Cardiac ventricle fibroblast (primary cell): ENCODE measurements around the gene TMEM147. TPM values are rescaled to one million over a fixed set of nuclear protein-coding genes. Genes with fewer than 3 reads are reported as not detected.

Experiments used
- total RNA-seq: library from RNA; depleted of rRNA; stranded (reverse); fragments of >200 nt; gene quantifications from 2 replicates; pipeline ENCODE4 v1.2.3, GENCODE V29; 2015

TMEM147 gene, protein sequence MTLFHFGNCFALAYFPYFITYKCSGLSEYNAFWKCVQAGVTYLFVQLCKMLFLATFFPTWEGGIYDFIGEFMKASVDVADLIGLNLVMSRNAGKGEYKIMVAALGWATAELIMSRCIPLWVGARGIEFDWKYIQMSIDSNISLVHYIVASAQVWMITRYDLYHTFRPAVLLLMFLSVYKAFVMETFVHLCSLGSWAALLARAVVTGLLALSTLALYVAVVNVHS
- total RNA-seq: 60.7 and 79.1 TPM in 2 replicates

DNA sequence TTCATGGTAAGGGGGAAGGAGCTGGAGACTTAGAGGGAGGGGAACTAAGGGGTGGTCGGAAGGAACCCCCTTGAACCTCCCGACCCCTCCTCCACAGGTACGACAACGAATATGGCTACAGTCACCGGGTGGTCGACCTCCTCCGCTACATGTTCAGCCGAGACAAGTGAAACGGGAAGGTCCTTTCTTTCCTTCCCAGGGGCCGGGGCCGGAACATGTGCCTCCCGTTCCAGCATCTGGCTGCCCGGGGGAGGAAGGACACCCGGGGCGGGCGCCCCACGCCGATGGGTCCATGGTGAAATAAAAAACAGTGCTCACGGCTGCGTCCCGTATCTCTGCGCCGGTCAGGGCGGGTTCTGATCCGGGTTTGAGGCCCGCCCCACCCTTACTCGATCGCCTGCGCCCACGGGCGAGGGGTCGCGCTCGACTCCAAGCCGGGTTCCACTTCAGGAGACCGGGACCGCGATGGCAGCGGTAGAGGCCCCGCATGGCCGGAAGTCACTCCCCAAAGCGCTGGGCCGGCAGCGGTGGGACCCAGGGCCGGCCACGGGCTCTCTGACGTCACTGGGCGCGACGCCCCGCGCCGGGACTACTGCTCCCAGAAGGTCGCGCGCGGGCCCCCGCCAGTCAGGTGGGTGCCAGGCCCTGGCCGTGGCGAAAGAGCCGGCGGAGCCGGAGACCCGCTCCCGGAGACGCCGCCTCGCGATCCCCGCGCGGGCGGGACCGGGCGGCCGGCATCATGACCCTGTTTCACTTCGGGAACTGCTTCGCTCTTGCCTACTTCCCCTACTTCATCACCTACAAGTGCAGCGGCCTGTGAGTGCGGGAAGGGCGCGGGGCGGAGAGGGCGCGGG, at the start of gene TMEM147:
Gene TMEM147 (plus strand): TSS at position 626 of the 854 bp plus-strand sequence. CDS start 114 bp downstream, at position 740.

DNA sequence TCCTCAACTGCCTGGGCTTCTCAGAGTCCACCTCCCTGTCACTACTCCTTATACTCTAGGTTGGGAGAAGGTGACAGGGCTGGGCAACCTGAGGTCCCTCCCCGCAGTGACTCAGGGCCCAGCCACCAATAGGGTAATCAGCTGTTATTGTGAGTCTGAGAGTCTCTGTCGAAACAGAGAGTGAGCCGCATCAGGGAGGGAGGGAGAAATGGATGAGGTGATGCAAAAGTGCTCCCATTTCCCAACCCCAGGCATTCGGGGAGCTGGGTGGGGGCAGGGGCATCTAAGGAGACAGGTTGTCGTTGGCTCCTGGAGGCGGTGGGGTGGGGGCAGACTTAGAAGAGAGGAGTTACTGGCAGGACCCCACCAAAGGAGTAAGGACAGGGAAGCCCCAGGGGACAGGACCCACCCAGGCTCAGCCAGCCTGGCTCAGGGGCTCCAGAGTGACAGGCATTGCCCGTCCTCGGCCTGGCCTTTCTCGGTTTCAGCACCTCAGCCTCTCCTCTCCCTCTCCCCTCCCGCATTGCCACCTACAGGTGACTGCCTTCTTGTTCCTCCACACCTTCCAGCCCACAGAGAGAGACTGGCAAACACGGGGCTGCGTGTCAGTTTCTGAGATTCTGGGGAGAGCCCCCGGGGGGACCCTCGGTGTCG, 31.7 kb upstream of the TMEM147 start, which contains the start of gene DMKN:
Gene DMKN (minus strand): TSS at position 22 of the 654 bp plus-strand sequence. CDS start 174 bp downstream, outside the sequence.

DNA sequence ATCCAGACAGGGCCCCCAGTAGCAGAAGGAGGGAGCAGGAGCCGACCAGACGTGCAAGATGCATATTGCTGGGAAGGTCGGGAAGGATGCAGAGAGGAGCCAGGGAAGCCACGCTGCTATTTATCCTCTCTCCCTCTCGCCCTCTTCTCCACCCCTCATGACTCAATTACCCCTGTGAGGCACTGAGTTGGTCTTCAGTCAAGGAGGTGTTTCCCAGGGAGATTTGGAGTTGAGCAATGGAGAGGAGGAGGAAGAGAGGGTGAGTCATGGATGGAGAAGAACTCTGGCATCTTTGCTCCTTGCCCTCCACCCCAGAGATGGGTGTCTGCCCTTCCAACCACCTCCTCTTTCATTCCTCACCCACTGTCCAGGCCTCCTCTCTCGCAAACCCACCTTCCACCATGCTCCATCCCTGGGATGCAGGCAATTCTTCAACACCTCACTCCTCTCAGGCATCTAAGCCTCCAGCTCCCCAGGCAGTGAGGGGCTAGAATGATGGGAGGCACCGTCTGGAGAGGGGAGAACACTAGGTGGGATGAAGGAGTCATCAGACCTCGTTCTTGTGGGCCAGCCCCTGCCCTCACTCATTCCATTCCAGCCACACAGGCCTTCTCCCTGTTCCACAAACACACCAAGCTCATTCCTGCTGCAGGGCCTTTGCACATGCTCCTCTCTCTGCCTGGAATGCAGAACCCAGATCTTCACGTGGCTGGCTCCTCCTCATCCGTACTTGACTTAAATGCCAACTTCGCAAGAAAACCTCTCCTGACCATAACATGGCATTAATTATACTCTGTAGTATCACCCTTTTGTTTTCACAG, 17.0 kb upstream of the TMEM147 start, which contains the start of gene SBSN:
Gene SBSN (minus strand): TSS at position 94 of the 821 bp plus-strand sequence. CDS start 30 bp downstream, at position 64.

DNA sequence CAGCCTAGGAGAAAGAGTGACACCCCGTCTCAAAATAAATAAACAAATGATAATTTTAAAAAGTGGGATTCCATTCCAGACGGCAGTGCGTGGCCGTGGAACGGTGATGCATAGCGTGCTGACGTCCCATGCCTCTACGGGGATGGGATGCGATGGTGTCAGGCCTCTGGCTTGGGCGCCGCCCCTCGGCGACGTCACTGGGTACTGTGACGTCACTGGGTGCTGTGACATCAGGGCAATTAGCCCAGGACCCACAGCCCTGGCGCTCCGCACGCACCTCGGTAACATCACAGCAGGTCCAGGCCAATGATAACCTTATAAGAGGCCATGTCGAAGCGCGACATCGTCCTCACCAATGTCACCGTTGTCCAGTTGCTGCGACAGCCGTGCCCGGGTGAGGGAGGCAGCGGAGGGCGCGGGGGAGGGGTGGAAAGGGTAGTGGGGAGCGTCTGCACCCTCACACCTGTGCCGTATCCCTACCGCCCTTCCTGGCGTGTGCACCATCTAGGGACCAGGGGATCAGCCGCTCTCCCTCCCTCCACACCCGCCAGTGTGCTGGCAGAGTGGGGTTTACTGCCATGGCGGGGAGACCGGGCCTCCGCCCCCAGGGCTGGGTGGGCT, 12.1 kb upstream of the TMEM147 start, which contains the start of gene GAPDHS:
Gene GAPDHS (plus strand): TSS at position 256 of the 621 bp plus-strand sequence. CDS start 72 bp downstream, at position 328.

DNA sequence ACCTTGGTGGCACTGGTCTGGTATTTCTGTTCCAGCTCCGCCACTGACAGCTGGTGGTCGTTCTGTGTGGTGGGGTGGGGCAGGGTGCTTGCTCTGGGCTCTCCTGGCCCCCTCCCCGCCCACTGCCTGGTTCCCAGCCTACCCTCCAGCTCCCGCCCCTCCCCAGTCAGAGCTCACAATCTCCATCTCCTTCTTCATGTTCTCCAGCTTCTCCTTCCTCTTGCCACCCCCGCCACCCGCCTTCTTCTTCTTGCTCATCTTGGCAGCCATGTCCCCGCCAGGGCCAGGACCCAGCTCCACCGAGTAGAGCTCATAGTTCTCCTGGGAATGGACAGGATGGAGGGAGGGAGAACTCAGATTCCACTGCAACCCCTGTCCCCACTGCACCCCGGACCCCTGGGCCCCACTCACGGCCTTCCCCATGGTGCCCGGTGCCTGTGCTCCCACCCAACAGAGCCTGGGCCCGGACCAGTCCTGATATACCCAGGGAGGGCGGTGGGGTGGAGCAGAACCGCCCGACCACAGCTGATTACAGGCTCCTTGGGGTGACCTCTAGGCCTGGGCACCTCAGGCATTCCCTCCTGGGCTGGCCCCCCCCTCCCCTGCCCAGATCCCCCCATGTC, 17.9 kb downstream of the TMEM147 start, which contains the start of gene ATP4A:
Gene ATP4A (minus strand): TSS at position 452 of the 623 bp plus-strand sequence. CDS start 29 bp downstream, at position 423.

DNA sequence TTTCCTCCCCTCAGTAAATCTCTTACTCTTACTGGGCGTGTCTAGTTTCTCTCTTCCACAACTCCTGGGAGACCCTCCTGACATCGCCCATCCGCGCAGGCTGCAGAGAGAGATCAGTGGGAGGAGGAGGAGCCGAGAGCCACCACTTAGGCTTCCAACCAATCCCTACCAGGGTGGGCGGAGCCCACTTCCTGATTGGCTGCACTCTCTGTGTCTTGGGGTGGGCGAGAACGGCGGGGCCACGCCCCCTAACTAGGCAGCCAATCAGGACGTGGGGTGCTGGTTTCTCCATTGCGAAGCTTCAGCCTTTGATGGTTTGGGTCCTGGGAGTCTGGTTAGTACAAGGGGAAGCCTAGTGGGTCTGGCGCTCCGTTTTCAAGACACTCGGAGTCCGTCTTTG, 40.4 kb downstream of the TMEM147 start, which contains the start of gene PMIS2:
Gene PMIS2 (plus strand): TSS at position 326 of the 400 bp plus-strand sequence. CDS start 87 bp downstream, outside the sequence.

Other genes starting within 250 kb of the TMEM147 start
- gene CD22, start 216.4 kb upstream of the TMEM147 start, total RNA-seq: 2.2 and 4.4 TPM in 2 replicates
- not detected in 2 replicates for gene FFAR1, start 197.7 kb upstream of the TMEM147 start, total RNA-seq
- 0.19 TPM in 1 of 2 replicates, not detected in the other for gene FFAR3, start 187.2 kb upstream of the TMEM147 start, total RNA-seq
- not detected in 2 replicates for gene GPR42, start 174.6 kb upstream of the TMEM147 start, total RNA-seq
- not detected in 2 replicates for gene FFAR2, start 97.4 kb upstream of the TMEM147 start, total RNA-seq
- not detected in 2 replicates for gene KRTDAP, start 55.2 kb upstream of the TMEM147 start, total RNA-seq
- gene DMKN, start 32.0 kb upstream of the TMEM147 start, total RNA-seq: 9.1 and 10.6 TPM in 2 replicates
- gene SBSN, start 17.3 kb upstream of the TMEM147 start, total RNA-seq: 22.7 and 28.3 TPM in 2 replicates
- gene GAPDHS, start 12.2 kb upstream of the TMEM147 start, total RNA-seq: not detected in 2 replicates
- gene ATP4A, start 18.0 kb downstream of the TMEM147 start, total RNA-seq: not detected in 2 replicates
- not detected in 2 replicates for gene PMIS2, start 40.5 kb downstream of the TMEM147 start, total RNA-seq
- 2.8 and 3.6 TPM in 2 replicates for gene HAUS5, start 67.1 kb downstream of the TMEM147 start, total RNA-seq
- 59.5 and 62.7 TPM in 2 replicates for gene RBM42, start 83.4 kb downstream of the TMEM147 start, total RNA-seq
- gene ETV2, start 96.1 kb downstream of the TMEM147 start, total RNA-seq: 0.88 and 1.2 TPM in 2 replicates
- 457 and 613 TPM in 2 replicates for gene COX6B1, start 102.7 kb downstream of the TMEM147 start, total RNA-seq
- gene UPK1A, start 120.9 kb downstream of the TMEM147 start, total RNA-seq: 0.24 TPM in 1 of 2 replicates, not detected in the other
- not detected in 2 replicates for gene ZBTB32, start 158.9 kb downstream of the TMEM147 start, total RNA-seq
- 12.6 and 13.1 TPM in 2 replicates for gene KMT2B, start 172.4 kb downstream of the TMEM147 start, total RNA-seq
- 0.37 and 9.8 TPM in 2 replicates for gene IGFLR1, start 196.8 kb downstream of the TMEM147 start, total RNA-seq
- gene U2AF1L4, start 199.8 kb downstream of the TMEM147 start, total RNA-seq: 2.0 and 4.4 TPM in 2 replicates
- 33.8 and 46.2 TPM in 2 replicates for gene PSENEN, start 200.0 kb downstream of the TMEM147 start, total RNA-seq
- 8.1 and 9.4 TPM in 2 replicates for gene LIN37, start 202.9 kb downstream of the TMEM147 start, total RNA-seq
- 140 and 169 TPM in 2 replicates for gene HSPB6, start 211.4 kb downstream of the TMEM147 start, total RNA-seq
- gene PROSER3, start 212.6 kb downstream of the TMEM147 start, total RNA-seq: 6.1 and 6.7 TPM in 2 replicates
- gene ARHGAP33, start 229.9 kb downstream of the TMEM147 start, total RNA-seq: 0.44 and 2.0 TPM in 2 replicates